Measurements from ENCODE around the gene DNM1.

DNA sequence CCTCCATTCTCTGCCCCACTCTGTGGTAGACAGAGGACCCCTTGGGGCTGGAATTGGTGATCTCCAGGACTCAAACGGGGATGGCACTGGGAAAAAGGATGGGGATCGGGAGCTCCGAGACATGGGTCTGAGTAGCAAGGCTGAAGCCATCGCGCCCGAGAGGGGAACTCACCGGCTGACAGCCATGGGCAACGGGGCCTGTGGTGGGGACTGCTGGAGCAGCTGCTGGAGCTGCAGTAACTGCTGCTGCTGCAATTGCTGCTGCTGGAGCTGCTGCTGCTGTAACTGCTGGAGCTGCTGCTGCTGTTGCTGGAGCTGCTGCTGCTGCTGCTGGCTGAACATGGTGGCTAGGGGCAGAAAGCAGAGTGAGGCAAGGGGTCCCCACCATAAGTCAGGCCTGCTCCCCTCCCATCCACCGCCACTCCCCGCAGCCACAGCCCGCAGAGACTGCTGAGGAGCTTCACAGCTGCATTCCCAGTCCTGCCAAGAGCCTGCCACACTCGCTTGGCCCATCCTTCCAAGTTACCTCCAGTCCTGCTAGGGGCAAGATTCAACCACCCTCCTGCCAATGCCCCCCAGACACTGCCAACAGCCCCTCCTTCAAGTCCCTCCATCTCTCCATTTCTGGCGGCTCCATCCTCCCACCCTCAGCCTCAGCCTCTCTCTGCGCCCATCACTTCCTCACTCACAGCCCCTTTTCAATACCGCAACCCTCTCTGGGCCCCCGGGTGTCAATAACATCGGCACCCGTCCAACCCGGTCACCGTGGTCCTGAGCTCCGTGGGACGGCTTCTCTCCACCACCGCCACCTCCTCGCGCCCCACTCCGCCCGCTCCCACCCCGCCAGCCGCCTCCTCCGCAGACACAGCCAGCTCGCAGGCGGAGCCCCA, 12.4 kb upstream of the DNM1 start:
- TF ChIP-seq PKNOX1 (IDR thresholded peaks at IDR 0.05) (no peak), ARNT (IDR thresholded peaks at IDR 0.05) (no peak), BHLHE40 (IDR thresholded peaks at IDR 0.05; ENCODE audit: borderline replicate concordance) (no peak)

Measured in HEK293T (cell line).